ENCODE data around the gene ARHGDIG.

GRCh38 chr16:266258-267164 lies 13.9 kb upstream of the ARHGDIG start:
- TF ChIP-seq CTCF (IDR thresholded peaks at IDR 0.05; ENCODE audit: low read length) = no peak
- TF ChIP-seq EZH2 (optimal IDR thresholded peaks at IDR 0.05; ENCODE audit: low read depth, low read length) = no peak
- TF ChIP-seq EZH2phosphoT487 (IDR thresholded peaks at IDR 0.05; ENCODE audit: low read length) = no peak

All from MM.1S (cell line).